AG09309 (cell line): ENCODE data around the gene TPST1.
"Not testable (repeated sequence)": the region's sequence is repeated elsewhere in the genome, so short reads cannot be mapped to it uniquely, and the experiment has no call there.

Source experiments
- DNase-seq: peaks from one replicate; pipeline ENCODE4 v3.0.0-alpha.2; 2010; ENCODE audit warnings: low read depth
- H3K4me3 ChIP-seq: 2 replicates; pipeline ENCODE4 v1.5.1; 2011; ENCODE audit warnings: mild to moderate bottlenecking, low read depth, low read length, moderate library complexity; ENCODE audit not compliant: control insufficient read depth
- TF ChIP-seq, protein P1 (sequence below): IDR thresholded peaks from 2 replicates; pipeline ENCODE4 v1.5.1; 2011; ENCODE audit warnings: mild to moderate bottlenecking, low read depth, low read length, inconsistent platforms; ENCODE audit not compliant: insufficient read depth, control insufficient read depth; ENCODE audit errors: missing control alignments

TPST1 gene

DNA sequence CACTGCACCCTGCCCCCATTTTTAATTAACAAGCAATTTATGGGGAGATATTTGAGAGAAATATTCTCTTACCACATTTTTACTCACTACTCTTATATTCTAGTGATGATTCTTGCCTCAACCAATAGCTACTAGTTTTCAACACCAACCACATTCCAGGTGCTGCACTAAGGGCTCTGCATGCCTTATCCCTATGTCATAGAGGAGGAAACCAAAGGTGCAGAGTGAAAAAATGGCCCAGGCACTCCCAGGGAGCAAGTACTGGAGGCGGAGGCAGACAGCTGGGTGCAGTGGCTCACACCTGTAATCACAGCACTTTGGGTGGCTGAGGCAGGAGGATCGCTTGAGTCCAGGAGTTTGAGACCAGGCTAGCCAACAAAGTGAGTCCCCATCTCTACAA lies 35.5 kb upstream of the TPST1 start:
- no peak for DNase-seq
- H3K4me3 ChIP-seq, result no peak overlapping the region
- TF ChIP-seq, protein P1, sequence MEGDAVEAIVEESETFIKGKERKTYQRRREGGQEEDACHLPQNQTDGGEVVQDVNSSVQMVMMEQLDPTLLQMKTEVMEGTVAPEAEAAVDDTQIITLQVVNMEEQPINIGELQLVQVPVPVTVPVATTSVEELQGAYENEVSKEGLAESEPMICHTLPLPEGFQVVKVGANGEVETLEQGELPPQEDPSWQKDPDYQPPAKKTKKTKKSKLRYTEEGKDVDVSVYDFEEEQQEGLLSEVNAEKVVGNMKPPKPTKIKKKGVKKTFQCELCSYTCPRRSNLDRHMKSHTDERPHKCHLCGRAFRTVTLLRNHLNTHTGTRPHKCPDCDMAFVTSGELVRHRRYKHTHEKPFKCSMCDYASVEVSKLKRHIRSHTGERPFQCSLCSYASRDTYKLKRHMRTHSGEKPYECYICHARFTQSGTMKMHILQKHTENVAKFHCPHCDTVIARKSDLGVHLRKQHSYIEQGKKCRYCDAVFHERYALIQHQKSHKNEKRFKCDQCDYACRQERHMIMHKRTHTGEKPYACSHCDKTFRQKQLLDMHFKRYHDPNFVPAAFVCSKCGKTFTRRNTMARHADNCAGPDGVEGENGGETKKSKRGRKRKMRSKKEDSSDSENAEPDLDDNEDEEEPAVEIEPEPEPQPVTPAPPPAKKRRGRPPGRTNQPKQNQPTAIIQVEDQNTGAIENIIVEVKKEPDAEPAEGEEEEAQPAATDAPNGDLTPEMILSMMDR, result no peak

DNA sequence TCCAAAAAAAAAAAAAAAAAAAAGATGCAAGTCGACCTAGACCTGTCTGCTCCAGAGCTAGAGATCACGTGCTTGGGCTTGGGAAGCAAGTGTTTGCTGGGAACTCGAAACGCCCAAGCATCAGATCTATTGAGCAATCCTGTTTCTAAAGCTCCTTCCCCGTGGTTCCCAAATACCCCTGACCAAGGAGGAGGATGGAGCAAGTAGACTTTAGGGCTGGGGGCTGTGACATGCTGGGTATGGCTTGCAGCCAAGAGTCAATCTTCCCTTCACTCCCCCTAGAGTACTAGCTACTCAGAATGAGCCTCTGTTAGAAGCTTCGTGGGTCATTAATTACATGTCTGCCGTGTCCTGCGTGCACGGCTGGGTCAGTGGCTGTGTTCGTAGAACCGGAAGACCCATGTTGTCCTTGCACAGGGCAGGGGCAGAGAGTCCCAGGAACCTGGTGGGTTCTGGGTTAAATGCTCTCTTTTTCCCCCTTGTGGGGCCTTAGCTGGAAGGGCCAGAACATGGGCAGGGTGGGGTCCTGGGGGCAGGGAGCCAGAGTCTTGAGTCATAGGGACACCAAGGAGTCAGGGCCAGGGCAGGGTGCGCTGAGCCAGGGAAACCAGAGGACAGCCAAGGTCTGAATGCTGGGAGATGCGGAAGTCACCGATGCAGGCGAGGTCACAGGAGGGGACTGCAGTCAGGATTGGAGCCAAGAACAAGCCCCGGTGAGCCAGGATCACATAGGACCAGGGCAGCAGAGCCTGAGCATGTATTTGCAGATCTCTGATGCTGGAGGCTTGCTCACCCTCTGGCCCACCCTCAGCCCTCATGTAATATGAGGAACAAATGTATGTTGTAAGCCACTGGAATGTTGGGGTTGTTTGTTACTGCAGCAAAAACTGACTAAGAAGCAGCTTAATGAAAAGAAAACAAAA lies 34.6 kb upstream of the TPST1 start:
- H3K4me3 ChIP-seq, result no peak overlapping the region
- TF ChIP-seq, protein P1, result no peak
- DNase-seq, result no peak

DNA sequence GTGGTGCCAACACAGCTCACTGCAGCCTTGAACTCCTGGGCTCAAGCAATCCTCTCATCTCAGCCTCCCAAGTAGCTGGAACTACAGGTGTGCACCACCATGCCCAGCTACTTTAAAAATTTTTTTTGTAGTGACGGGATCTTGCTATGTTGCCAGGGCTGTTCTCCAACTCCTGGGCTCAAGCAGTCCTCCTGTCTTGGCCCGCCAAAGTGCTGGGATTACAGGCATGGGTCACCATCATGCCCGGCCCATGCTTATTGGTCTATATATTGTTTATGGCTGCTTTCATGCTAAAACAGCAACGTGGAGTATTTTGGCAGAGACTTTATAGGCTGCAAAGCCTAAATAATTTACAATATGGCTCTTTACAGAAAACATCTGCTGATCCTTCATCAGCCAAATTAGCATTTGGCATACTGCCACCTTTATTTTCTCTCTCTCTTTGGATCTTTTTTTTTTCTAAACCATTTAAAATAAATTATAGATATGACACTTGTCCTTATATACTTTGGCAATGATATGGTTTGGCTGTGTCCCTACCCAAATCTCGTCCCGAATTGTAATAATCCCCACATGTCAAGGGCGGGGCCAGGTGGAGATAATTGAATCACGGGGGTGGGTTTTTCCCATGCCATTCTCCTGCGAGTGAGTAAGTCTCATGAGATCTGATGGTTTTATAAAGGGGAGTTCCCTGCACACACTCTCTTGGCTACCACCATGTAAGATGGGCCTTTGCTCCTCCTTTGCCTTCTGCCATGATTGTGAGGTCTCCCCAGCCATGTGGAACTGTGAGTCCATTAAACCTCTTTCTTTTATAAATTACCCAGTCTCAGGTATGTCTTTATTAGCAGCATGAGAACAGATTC lies 32.4 kb upstream of the TPST1 start:
- H3K4me3 ChIP-seq, DNase-seq: not testable (repeated sequence)

DNA sequence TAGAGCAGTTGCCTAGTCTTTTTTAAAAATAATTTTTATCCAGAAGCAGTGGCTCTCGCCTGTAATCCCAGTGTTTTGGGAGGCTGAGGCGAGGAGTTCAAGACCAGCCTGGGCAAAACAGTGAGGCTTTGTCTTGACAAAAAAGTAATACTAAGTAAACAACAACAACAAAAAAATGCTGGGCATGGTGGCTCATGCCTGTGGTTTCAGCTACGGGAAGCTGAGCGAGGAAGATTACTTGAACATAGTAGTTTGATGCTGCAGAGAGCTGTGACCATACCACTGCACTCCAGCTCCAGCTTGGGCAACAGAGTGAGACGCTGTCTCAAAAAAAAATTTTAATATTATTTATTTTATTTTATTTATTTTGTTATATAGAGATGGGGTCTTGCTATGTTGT lies 31.3 kb upstream of the TPST1 start:
- TF ChIP-seq, protein P1, result no peak

DNA sequence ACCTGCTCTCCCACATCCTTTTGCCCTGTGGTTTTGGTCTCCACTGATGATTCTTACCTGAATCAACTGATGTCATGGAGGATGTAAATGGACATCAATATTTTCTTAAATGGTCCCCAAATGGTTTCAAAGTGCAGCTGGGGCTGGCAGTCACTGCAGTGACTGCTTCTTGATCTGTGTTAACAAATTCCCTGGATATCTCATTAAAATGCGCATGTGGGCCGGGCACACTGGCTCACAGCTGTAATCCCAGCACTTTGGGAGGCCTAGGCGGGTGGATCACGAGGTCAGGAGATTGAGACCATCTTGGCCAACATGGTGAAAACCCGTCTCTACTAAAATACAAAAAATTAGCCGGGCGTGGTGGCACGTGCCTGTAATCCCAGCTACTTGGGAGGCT lies 30.1 kb upstream of the TPST1 start:
- not testable (repeated sequence) for DNase-seq, H3K4me3 ChIP-seq

More for the DNA sequence above, 31.3 kb upstream of the TPST1 start:
- H3K4me3 ChIP-seq, result no peak overlapping the region
- no peak for DNase-seq

DNA sequence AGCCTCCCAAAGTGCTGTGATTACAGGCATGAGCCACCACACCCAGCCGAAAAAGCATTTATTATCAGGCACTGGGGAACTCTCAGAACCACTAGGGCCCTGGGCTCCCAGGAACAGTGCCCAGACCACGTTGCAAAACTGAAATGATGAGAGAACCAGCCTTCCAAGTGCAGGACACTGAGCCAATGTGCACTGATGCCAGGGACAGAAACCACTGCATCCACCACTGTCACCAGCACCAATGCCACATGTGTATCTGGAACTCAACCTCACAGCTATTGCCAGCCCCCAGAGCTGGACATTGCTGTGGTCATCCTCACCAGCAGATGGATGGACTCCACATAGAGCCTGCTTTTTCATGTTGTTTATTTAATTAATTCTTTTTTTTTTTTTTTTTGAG lies 28.2 kb upstream of the TPST1 start:
- no peak for DNase-seq
- no peak overlapping the region for H3K4me3 ChIP-seq
- TF ChIP-seq, protein P1, result no peak

DNA sequence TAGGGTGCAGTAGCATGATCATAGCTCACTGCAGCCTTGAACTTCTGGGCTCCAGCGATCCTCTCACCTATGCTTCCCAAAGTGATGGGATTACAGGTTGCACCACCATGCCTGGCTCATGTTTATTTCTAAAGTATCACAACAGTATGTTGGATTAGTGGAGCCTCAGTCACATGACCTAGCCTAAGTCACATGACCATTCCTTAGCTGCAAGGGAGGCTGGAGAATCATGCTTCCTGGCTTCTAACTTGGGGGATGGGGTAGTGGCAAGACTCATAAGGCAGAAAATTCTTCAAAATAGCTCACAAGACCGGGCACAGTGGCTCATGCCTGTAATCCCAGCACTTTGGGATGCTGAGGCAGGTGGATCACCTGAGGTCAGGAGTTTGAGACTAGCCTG lies 26.9 kb upstream of the TPST1 start:
- TF ChIP-seq, protein P1, result no peak
- DNase-seq, result no peak
- no peak overlapping the region for H3K4me3 ChIP-seq
